Naive thymus-derived CD4-positive, alpha-beta T cell (primary cell): ENCODE measurements around the gene SRMS. TPM values are rescaled to one million over a fixed set of nuclear protein-coding genes. Genes with fewer than 3 reads are reported as not detected.
A peak's percentile ranks its signal among the peaks of the same experiment; 100 is the strongest.

Experiments
- ATAC-seq: fragments of 150-1000 bp; cut with Tn5 transposase; 2 replicates; pipeline ENCODE4 v1.10.0; 2021; ENCODE audit warnings: mild to moderate bottlenecking, moderate library complexity
- CTCF ChIA-PET: fragments of 350-600 bp; sonication (Branson Sonifier 250); formaldehyde crosslinking; loops from one replicate; lab custom pipeline; 2021; ENCODE audit warnings: antibody characterized with exemption; lab: Charles Lee
- POLR2A ChIA-PET: fragments of 350-600 bp; sonication (Branson Sonifier 250); formaldehyde crosslinking; loops from one replicate; lab custom pipeline; 2021; ENCODE audit warnings: antibody characterized with exemption, inconsistent platforms; lab: Charles Lee
- DNase-seq, 9 donors: peaks; one replicate each; pipeline versions ENCODE4 v3.0.0 to v3.0.0-alpha.2; 2020 to 2022; ENCODE audit warnings: mixed read lengths in 1 of 9
- H3K27ac ChIP-seq: one replicate; pipeline ENCODE4 v1.7.0; 2013; ENCODE audit warnings: mild to moderate bottlenecking, low read depth, low read length, moderate library complexity
- H3K27me3 ChIP-seq, 2 donors: one replicate each; pipeline ENCODE4 v1.7.0; 2013; ENCODE audit warnings: low read length in 2 of 2, mild to moderate bottlenecking in 2 of 2, moderate library complexity in 2 of 2; ENCODE audit not compliant: control insufficient read depth in 2 of 2, insufficient read depth in 2 of 2
- H3K36me3 ChIP-seq, 3 experiments: 1 replicate in 2 of 3; 2 replicates in 1 of 3; pipeline ENCODE4 v1.7.0; 2013; ENCODE audit warnings: low read length in 3 of 3, mild to moderate bottlenecking in 3 of 3, moderate library complexity in 1 of 3; ENCODE audit not compliant: insufficient read depth in 3 of 3, control insufficient read depth in 2 of 3
- H3K4me1 ChIP-seq, 2 donors: one replicate each; pipeline ENCODE4 v1.7.0; 2013; ENCODE audit warnings: low read length in 2 of 2, mild to moderate bottlenecking in 2 of 2, moderate library complexity in 1 of 2; ENCODE audit not compliant: control insufficient read depth in 2 of 2, insufficient read depth in 2 of 2
- H3K4me3 ChIP-seq: 2 replicates; pipeline ENCODE4 v1.7.0; 2013; ENCODE audit warnings: mild to moderate bottlenecking, low read length
- H3K9me3 ChIP-seq, 3 experiments: 1 replicate in 2 of 3; 2 replicates in 1 of 3; pipeline ENCODE4 v1.7.0; 2013; ENCODE audit warnings: low read length in 3 of 3; ENCODE audit not compliant: control insufficient read depth in 2 of 3
- H3K27ac Mint-ChIP-seq, 9 donors: one replicate each; pipeline ENCODE4 v1.8.0; 2020 to 2022; ENCODE audit warnings: mixed read lengths in 9 of 9, mild to moderate bottlenecking in 8 of 9, moderate library complexity in 5 of 9, inconsistent platforms in 2 of 9
- H3K27me3 Mint-ChIP-seq, 5 donors: one replicate each; pipeline ENCODE4 v1.8.0; 2021 to 2022; ENCODE audit warnings: mixed read lengths in 5 of 5, mild to moderate bottlenecking in 1 of 5
- H3K36me3 Mint-ChIP-seq, 5 donors: one replicate each; pipeline ENCODE4 v1.8.0; 2020 to 2022; ENCODE audit warnings: mixed read lengths in 5 of 5, mild to moderate bottlenecking in 3 of 5, inconsistent platforms in 1 of 5
- H3K4me1 Mint-ChIP-seq, 7 donors: one replicate each; pipeline ENCODE4 v1.8.0; 2020 to 2022; ENCODE audit warnings: mixed read lengths in 7 of 7, mild to moderate bottlenecking in 3 of 7, inconsistent platforms in 1 of 7
- H3K4me3 Mint-ChIP-seq, 10 donors: one replicate each; pipeline ENCODE4 v1.8.0; 2020 to 2022; ENCODE audit warnings: mild to moderate bottlenecking in 10 of 10, mixed read lengths in 10 of 10, moderate library complexity in 6 of 10, inconsistent platforms in 2 of 10
- H3K9me3 Mint-ChIP-seq, 11 donors: one replicate each; pipeline ENCODE4 v1.8.0; 2020 to 2022; ENCODE audit warnings: mixed read lengths in 11 of 11, mild to moderate bottlenecking in 4 of 11, inconsistent platforms in 1 of 11, moderate library complexity in 1 of 11
- intact Hi-C, 2 donors: fragments of 100-400 bp; cut with micrococcal nuclease; formaldehyde crosslinking; loops; one replicate each; pipeline ENCODE4 v1.15.1; 2023
- polyA plus RNA-seq, 2 donors: library from polyadenylated mRNA; unstranded; fragments of 300-500 nt; fragmentation: Illumina TruSeq; gene quantifications; one replicate each; pipeline ENCODE4 v1.2.3, GENCODE V29; 2021
- total RNA-seq, 6 experiments: library from RNA in 5 of 6; stranded (reverse) in 5 of 6; gene quantifications; 1 replicate in 5 of 6; 2 replicates in 1 of 6; pipeline ENCODE4 v1.2.3 and lab custom pipeline; 2021 to 2026

SRMS gene
- total and polyA plus RNA-seq, 7 experiments from 2014 or later = 0.24 TPM; not detected in 6

DNA sequence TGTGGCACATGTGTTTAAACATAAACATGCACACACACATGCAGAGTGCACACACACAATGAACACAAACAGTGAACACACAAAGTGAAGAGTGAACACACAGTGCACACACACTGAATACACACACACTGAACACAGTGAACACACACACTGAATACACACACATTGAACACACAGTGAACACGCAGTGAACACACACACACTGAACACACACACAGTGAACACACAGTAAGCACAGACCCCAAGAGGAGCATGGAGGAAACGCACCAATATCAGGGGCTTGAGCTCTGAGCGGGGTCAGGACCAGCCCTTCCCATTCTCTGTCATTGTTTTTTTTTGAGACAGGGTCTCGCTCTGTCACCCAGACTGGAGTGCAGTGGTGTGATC is 43.6 kb upstream of the SRMS start:
- H3K4me3 Mint-ChIP-seq = no peak overlapping the region
- POLR2A ChIA-PET = no interaction called here
- H3K4me1 Mint-ChIP-seq = peaks cover 5 to 22% (median 16%) of the 10 kb centered on the region in 7 donors
- ATAC-seq = no peak
- no peaks in the 10 kb centered on the region for H3K27me3 Mint-ChIP-seq
- DNase-seq = no peak
- H3K4me1 ChIP-seq = peaks cover 0 to 23% of the 10 kb centered on the region in 2 donors
- H3K9me3 Mint-ChIP-seq = no peaks in the 10 kb centered on the region
- CTCF ChIA-PET = no interaction called here
- H3K27ac Mint-ChIP-seq = peak overlapping the region in 2 of 9 donors; percentile 12 to 87
- no peak overlapping the region for H3K27ac ChIP-seq
- intact Hi-C loops = no loop called here
- peaks cover 0 to 72% (median 5%) of the 10 kb centered on the region in 3 experiments for H3K36me3 ChIP-seq
- no peaks in the 10 kb centered on the region for H3K9me3 ChIP-seq
- peaks cover 5 to 47% (median 22%) of the 10 kb centered on the region in 5 donors for H3K36me3 Mint-ChIP-seq
- H3K4me3 ChIP-seq = no peak overlapping the region
- no peaks in the 10 kb centered on the region for H3K27me3 ChIP-seq

DNA sequence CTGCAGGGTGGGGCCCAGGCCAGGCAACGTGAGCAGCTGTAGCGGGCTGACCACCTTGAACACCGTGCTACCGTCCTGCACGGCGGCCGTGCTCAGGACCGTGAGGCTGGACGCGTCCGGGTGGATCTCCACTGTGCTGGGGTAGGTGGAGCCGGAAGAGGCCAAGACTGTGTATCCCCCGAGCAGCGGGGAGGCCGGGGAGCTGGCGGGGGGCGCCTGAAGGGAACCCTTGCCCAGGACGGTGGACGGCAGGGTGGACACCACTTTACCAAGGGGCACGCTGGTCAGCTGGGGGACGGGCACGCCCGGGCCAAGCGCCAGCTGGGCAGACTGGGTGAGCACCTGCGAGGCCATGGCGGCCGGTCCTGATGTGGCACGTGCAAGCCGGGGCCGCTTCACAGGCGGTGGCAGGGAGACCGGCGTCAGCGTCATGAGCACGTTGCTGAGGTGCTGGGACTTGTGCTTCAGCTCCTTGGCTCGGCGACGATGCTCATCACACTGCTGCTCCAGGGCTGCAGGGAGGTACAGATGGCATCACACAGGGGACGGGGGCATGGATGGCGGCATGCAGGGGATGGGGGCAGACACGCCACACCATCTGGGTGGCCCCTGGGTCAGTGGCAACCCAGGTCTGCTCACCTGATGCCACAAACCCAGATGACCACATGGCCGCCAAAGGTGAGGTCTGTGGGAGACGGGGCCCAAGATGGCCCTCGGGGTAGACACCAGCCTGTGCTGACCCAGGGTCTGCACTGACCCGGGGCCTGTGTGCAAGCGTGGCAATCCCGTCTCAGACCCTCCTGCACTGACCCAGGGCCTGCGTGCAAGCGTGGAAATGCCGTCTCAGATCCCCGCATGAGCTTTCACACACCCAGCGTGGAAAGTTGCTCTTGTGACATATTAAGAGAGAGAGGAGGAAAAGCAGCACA is 42.9 kb upstream of the SRMS start:
- H3K27ac Mint-ChIP-seq = peak overlapping the region in 2 of 9 donors; percentile 12 to 87
- DNase-seq (no peak), ATAC-seq (no peak)
- intact Hi-C loops = no loop called here
- Histone ChIP-seq H3K36me3 (peaks cover 0 to 66% (median 5%) of the 10 kb centered on the region in 3 experiments), H3K27ac (no peak overlapping the region), H3K4me3 (no peak overlapping the region), H3K27me3 (no peaks in the 10 kb centered on the region), H3K4me1 (peaks cover 0 to 23% of the 10 kb centered on the region in 2 donors), H3K9me3 (no peaks in the 10 kb centered on the region)
- no peaks in the 10 kb centered on the region for H3K9me3 Mint-ChIP-seq
- H3K4me3 Mint-ChIP-seq = no peak overlapping the region
- H3K27me3 Mint-ChIP-seq = no peaks in the 10 kb centered on the region
- ChIA-PET POLR2A (no interaction called here), CTCF (no interaction called here)
- H3K4me1 Mint-ChIP-seq = peaks cover 5 to 27% (median 20%) of the 10 kb centered on the region in 7 donors
- H3K36me3 Mint-ChIP-seq = peaks cover 5 to 43% (median 22%) of the 10 kb centered on the region in 5 donors

DNA sequence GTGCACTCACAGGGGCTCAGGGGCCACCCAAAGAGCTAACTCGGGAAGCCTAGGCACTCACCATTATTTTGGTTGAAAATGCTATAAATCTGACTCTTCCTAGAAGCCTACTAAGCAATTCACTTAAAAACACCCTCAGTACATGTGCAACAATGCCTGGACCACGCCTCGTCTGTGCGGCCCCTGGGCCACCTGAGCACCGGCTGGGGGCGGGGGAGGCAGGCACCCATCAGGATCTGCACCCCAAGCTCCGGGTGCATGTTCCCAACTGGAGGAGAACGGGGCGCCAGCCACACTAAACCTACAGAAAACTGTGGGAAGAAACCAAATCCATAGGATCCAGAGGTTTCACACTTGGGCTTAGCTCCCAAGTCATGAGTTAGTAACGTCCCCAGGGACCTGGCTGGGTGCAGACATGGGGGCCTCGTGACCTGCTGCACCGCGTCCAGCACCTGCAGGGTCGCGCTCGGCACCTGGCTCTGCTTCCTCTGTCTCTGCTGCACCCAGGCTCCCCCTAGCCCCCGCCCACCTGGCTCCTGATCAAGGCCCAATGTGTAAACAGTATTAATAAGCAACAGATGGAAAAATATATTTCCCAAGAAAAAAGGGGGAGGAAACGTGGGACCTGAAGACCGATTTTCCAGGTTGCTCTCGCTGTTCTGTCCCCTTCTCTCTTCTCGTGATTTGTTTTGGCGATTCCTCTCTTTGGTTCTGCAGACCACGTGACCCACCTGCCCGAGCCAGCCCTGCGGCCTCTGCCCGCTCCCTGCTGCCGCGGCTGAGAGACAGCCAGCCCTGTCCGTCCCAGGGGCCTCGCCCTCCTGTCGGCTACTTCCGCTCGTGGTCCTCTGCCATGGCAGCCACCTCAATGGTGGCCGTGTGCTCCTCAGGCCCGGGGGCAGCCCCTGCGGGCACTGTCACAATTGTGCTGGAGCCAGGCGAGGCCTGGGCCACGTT is 42.0 kb upstream of the SRMS start:
- Histone ChIP-seq H3K36me3 (peaks cover 0 to 58% (median 5%) of the 10 kb centered on the region in 3 experiments), H3K27me3 (no peaks in the 10 kb centered on the region), H3K4me1 (peaks cover 0 to 23% of the 10 kb centered on the region in 2 donors), H3K27ac (no peak overlapping the region), H3K9me3 (no peaks in the 10 kb centered on the region), H3K4me3 (no peak overlapping the region)
- peaks cover 5 to 27% (median 20%) of the 10 kb centered on the region in 7 donors for H3K4me1 Mint-ChIP-seq
- H3K36me3 Mint-ChIP-seq = peaks cover 5 to 35% (median 17%) of the 10 kb centered on the region in 5 donors
- H3K27ac Mint-ChIP-seq = peak overlapping the region in 2 of 9 donors; percentile 55 to 56
- ChIA-PET POLR2A (interaction anchor here (0.8 kb wide), 1 partner anchor 8 kb away, joined by 3 read pairs; no protein-coding TSS in a partner anchor), CTCF (no interaction called here)
- DNase-seq = no peak
- intact Hi-C loops = no loop called here
- no peak for ATAC-seq
- no peaks in the 10 kb centered on the region for H3K9me3 Mint-ChIP-seq
- H3K27me3 Mint-ChIP-seq = no peaks in the 10 kb centered on the region
- no peak overlapping the region for H3K4me3 Mint-ChIP-seq

DNA sequence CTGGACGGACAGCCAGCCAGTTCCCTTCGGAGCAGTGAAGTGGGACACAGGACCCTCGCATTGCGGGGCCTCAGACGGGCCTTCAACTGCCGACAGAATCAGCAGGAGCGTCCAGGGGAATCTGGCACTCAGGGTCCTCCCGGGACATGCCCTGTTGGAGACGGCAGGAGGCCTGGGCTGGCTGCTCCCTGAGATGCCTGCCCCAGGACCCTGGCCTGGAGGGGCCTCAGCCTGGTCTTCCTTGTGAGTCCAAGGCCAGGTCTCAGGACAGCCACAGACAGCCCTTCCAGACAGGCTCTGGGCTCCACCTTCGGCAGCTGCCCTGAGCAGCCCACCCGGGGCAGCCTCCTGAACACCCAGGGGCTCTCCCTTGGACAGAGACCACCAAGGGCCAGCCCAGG is 41.1 kb upstream of the SRMS start:
- ChIA-PET POLR2A (interaction anchor here (1.1 kb wide), 3 partner anchors 36 to 68 kb away, joined by 3 to 4 read pairs (median 3); partner anchors contain the start of genes PPDPF and PTK6), CTCF (interaction anchor here (1.4 kb wide), 1 partner anchor 53 kb away, joined by 4 read pairs; no protein-coding TSS in a partner anchor)
- DNase-seq (no peak), ATAC-seq (no peak)
- Histone ChIP-seq H3K27ac (peak overlapping the region; percentile 58), H3K4me1 (peaks cover 0 to 23% of the 10 kb centered on the region in 2 donors), H3K9me3 (no peaks in the 10 kb centered on the region), H3K36me3 (peaks cover 0 to 49% (median 5%) of the 10 kb centered on the region in 3 experiments), H3K4me3 (no peak overlapping the region), H3K27me3 (no peaks in the 10 kb centered on the region)
- H3K4me1 Mint-ChIP-seq = peaks cover 5 to 27% (median 20%) of the 10 kb centered on the region in 7 donors
- peak overlapping the region in 3 of 10 donors; percentile 51 to 66 (median 60) for H3K4me3 Mint-ChIP-seq
- H3K27me3 Mint-ChIP-seq = peaks cover 0 to 5% (median 0%) of the 10 kb centered on the region in 5 donors
- H3K36me3 Mint-ChIP-seq = peaks cover 5 to 35% (median 17%) of the 10 kb centered on the region in 5 donors
- intact Hi-C loops = no loop called here
- H3K27ac Mint-ChIP-seq = peak overlapping the region in 8 of 9 donors; percentile 48 to 96 (median 84)
- no peaks in the 10 kb centered on the region for H3K9me3 Mint-ChIP-seq

DNA sequence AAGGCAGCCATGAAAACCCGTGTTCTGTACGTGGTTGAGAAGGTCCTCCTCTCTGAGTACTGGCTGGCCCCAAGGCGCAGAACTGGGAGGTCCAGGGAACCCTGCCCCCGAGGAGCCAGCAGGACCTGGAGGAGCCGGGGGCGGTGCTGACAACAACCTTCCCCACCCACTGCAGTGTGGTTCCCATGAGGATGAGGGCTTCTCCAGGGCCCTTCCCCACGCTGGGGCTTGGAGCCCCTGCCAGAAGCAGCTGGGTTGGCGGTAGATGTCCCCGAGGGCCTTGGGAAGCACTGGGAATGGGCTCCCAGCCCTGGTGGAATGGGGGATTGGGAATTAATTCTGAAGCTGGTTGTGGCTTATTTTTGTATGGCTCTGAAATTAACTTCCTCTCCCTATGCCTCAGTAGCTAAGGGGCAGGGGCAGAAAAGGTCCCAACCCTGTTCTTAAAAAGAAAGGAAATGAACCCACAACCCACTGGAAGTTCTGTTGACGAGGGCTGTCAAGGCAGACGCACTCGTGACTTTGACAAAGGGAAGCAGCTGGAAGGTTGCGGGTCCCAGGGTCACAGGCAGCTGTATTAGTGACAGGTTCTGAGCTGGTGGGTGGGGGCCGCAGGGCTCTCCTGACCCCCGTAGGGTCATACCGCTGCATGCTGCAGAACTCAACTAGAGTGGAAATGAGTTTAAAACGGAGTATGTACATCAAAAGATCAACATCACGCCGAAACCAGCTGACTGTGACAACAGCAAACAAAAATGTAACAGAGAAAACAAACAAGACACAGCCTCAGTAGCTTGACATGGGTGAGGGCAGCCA is 40.4 kb upstream of the SRMS start:
- Mint-ChIP-seq H3K4me1 (peaks cover 5 to 27% (median 20%) of the 10 kb centered on the region in 7 donors), H3K27me3 (peaks cover 0 to 7% (median 0%) of the 10 kb centered on the region in 5 donors), H3K4me3 (peak overlapping the region in 7 of 10 donors; percentile 50 to 67 (median 55)), H3K27ac (peak overlapping the region; percentile 48 to 96 (median 83)), H3K36me3 (peaks cover under 1 to 29% (median 11%) of the 10 kb centered on the region in 5 donors), H3K9me3 (no peaks in the 10 kb centered on the region)
- Histone ChIP-seq H3K27ac (peak overlapping the region; percentile 58), H3K9me3 (no peaks in the 10 kb centered on the region), H3K4me1 (peaks cover 0 to 23% of the 10 kb centered on the region in 2 donors), H3K27me3 (no peaks in the 10 kb centered on the region), H3K4me3 (no peak overlapping the region), H3K36me3 (peaks cover 0 to 43% (median 5%) of the 10 kb centered on the region in 3 experiments)
- ChIA-PET CTCF (interaction anchor here (0.7 to 1.4 kb wide), 2 partner anchors 32 to 54 kb away, joined by 3 to 4 read pairs; no protein-coding TSS in a partner anchor), POLR2A (interaction anchor here (0.9 to 1.1 kb wide), 4 partner anchors 35 to 67 kb away, joined by 3 to 4 read pairs (median 3); partner anchors contain the start of genes PPDPF and PTK6)
- ATAC-seq (peak; percentile 62), DNase-seq (peak in 7 of 9 donors; percentile 34 to 73 (median 64))
- intact Hi-C loops = no loop called here
